WERI-Rb-1 (cell line): Measurements from ENCODE around the gene INTS11.

ENCODE experiments used
- DNase-seq: peaks from one replicate; pipeline ENCODE4 v3.0.0-alpha.2; 2020
- H3K27ac ChIP-seq: fragments of 250-450 bp; sonication (Bioruptor Pico); 2 replicates; pipeline ENCODE4 v1.5.1; 2020; ENCODE audit warnings: mild to moderate bottlenecking, moderate library complexity
- H3K27me3 ChIP-seq: fragments of 250-450 bp; sonication (Bioruptor Pico); 2 replicates; pipeline ENCODE4 v1.5.1; 2021; ENCODE audit warnings: mild to moderate bottlenecking, low read depth, moderate library complexity; ENCODE audit not compliant: insufficient read depth, severe bottlenecking
- H3K36me3 ChIP-seq: fragments of 250-450 bp; sonication (Bioruptor Pico); 2 replicates; pipeline ENCODE4 v1.5.1; 2020; ENCODE audit warnings: mild to moderate bottlenecking, moderate library complexity
- H3K4me3 ChIP-seq: 2 replicates; pipeline ENCODE4 v1.5.1; 2011; ENCODE audit warnings: low read depth, mild to moderate bottlenecking, control low read depth, low read length
- H3K9me3 ChIP-seq: fragments of 250-450 bp; sonication (Bioruptor Pico); 2 replicates; pipeline ENCODE4 v1.5.1; 2021; ENCODE audit warnings: mild to moderate bottlenecking, moderate library complexity; ENCODE audit not compliant: severe bottlenecking
- CTCF ChIP-seq: IDR thresholded peaks from 2 replicates; pipeline ENCODE4 v1.5.1; 2011; ENCODE audit warnings: low read depth, mild to moderate bottlenecking, control low read depth, inconsistent platforms, low read length

INTS11 gene

DNA sequence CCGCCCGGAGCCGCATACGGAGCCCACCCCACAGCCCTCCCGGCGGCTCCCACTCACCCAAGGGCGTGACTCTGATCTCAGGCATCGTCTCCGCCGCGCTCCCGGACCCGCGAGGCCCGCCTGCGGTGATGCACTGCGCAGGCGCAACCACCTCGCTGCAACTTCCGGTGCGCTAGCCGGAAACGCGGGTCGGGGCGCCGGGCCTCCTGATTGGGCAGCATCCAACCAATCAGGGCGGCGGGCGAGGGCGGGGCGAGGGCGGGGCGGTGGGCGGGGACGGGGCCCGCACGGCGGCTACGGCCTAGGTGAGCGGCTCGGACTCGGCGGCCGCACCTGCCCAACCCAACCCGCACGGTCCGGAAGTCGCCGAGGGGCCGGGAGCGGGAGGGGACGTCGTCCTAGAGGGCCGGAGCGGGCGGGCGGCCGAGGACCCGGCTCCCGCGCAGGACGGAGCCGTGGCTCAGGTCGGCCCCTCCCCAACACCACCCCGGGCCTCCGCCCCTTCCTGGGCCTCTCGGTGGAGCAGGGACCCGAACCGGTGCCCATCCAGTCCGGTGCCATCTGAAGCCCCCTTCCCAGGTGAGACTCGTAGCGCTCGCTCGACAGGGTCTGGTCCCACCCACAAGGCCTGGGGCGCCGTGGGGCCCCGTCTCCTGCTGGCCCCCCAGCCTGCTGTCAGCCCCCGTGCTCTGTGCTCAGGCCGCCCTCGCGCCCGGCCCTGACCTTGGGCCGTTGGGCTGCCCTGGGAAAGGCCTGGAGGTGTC, at the start of gene INTS11, which contains the start of gene CPTP:
TSS of gene INTS11 (minus strand) at position 137 of the 764 bp plus-strand sequence. CDS start at position 85, 52 bp downstream.
TSS of gene CPTP (plus strand) at position 279 of the 764 bp plus-strand sequence. CDS start 2,109 bp downstream, outside the sequence.
- Histone ChIP-seq H3K36me3 (peaks cover 40% of the 10 kb centered on the region), H3K9me3 (no peaks in the 10 kb centered on the region), H3K27ac (peak within 1 kb of the TSS; percentile 94), H3K27me3 (no peaks in the 10 kb centered on the region), H3K4me3 (peak within 1 kb of the TSS; percentile 93)
- TF ChIP-seq CTCF, result no peak
- DNase-seq, result peak; percentile 95

DNA sequence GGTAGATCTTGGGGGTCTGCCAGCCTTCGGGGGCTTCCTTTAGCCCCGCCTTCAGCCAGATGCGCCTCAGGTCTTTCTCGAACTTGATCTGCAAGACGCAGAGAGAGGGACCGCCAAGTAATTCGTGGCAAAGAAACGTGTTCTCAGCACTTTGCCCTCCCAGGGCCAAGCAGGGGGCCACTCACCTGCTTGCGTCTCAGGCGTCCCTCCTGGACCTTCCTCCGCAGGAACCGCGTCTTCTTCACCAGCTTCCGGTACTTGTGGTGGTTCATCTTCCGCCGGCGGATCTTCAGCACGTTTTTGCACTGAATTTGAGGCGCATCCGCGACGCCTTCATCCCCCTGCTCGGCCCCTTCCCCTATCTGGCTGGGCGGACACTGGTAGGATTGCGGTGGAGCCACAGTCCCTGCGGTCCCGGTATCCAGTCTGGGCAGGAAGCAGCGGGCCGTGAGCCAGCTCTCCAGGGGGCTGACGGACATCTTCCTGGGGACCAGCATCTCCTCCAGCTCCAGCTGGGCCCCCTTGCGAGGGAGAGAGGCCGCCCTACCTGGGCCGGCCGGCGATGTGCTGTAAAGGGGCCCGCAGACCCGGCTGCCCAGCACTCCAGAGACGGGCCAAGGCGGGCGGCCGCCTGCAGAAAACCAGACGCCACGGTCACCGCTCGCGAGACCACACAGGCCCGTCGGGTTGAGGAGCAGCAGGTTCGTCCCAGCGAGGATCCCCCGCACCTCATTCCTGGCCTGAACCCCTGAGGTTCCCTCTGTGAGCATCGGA, 49.5 kb upstream of the INTS11 start:
- TF ChIP-seq CTCF, result no peak
- H3K27me3 ChIP-seq, result no peaks in the 10 kb centered on the region
- H3K4me3 ChIP-seq, result peak overlapping the region; percentile 93
- no peak for DNase-seq
- H3K27ac ChIP-seq, result peak overlapping the region; percentile 92
- H3K36me3 ChIP-seq, result peaks cover 39% of the 10 kb centered on the region
- no peaks in the 10 kb centered on the region for H3K9me3 ChIP-seq

DNA sequence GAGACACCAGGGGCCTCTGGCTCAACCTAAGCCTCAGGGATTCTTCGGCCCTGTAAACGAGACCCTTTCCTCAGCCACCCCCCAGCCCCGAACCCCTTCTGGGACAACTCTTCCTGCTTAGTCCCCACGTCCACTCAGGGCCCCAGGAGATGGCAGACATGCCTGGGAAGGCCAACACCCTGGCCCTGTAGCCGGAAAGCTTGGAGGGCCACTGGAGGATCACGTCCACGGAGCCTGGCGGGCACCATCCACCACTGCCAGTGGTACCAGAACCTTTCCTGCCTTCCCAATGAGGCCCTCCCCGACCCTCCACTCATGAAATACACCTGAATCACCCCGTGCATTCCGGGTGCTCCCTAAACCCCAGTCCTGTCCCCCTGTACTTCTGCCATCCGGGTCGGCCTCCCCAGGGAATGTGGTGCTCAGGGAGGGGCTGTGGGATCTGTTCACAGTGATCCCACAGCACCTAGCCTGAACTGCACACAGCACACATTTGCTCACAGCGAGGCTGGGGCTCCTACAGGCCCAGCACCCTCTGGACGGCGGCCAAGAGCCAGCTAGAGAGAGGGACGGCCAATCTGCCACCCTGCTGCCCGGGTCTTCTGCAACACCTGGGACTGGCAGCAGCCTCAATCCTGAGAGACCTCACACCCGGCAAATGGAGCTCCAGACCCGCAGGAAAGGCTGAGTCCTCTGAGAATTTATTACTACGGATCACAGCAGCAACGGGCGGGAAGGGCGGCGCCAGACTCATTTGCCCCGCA, 48.8 kb upstream of the INTS11 start:
- no peak overlapping the region for H3K27ac ChIP-seq
- peaks cover 39% of the 10 kb centered on the region for H3K36me3 ChIP-seq
- DNase-seq, result no peak
- H3K4me3 ChIP-seq, result no peak overlapping the region
- no peaks in the 10 kb centered on the region for H3K27me3 ChIP-seq
- TF ChIP-seq CTCF, result no peak
- H3K9me3 ChIP-seq, result no peaks in the 10 kb centered on the region

DNA sequence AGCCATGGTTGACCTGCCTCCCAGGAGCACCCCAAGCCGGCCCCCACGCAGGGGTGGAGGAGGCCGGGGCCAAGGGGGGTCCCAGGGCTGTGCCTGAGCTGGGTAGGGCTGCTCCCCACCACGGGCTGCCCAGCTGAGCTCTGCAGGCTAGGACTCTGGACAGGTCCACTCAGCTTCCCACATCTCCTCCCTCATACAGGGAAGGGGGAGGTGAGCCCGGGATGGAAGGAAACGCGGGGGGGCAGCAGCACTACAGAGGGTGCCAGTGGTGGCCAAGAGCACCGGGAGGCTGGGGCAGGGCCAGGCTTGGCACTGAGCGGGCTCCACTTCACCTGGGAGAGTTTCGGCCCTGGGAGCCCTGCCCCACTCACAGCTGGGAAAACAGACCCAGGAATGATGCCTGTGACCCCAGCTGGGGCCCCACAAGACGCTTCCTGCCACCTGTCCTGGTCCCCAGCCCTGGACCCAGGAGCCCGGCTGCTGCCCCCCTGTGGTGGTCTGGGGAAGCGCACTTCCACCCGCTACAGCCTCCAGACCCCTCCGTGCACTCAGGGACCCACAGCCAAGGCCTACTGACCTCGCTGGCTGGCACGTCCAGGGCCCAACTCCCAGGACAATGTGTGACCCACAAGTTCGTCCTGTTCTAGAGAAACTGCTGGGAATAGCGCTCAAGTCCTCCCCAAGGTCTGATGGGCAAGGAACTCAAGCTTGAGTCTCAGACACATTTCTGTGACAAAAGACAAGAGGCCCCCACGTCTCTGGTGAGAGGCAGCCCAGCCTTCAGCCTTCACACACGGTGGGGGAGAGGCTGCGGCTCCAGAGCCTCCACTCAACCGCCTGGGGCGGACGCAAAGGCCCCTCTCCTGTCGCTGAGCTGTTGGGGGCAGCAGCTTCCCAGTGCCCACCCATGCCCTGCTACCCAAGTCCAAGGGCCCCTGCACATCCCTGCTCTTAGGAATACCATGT, 47.6 kb upstream of the INTS11 start:
- peak; percentile 91 for TF ChIP-seq CTCF
- peak; percentile 83 for DNase-seq
- H3K9me3 ChIP-seq, result peaks cover 4% of the 10 kb centered on the region
- H3K27me3 ChIP-seq, result no peaks in the 10 kb centered on the region
- peak overlapping the region; percentile 48 for H3K27ac ChIP-seq
- no peak overlapping the region for H3K4me3 ChIP-seq
- H3K36me3 ChIP-seq, result peaks cover 39% of the 10 kb centered on the region

DNA sequence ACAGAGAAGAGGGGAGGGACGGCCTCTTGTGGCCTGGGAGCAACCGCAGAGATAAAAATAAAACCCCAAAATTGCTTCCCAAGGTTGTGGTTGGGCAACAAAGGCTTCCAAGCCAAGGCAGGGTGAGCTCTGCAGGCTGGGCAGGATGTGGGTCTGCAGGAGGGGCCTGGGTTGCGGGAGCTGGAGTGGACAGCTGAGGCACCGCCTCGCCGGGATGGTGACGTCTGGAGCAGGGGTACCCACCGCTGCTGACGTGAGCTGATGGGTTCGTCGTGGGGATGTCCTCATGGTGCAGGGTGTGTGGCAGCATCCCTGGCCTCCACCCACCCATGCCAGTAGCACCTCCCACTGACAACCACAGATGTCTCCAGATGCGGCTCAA, 46.9 kb upstream of the INTS11 start:
- TF ChIP-seq CTCF, result no peak
- DNase-seq, result no peak
- H3K36me3 ChIP-seq, result peaks cover 34% of the 10 kb centered on the region

More for the DNA sequence above, 46.9 kb upstream of the INTS11 start:
- Histone ChIP-seq H3K4me3 (no peak overlapping the region), H3K27me3 (no peaks in the 10 kb centered on the region), H3K27ac (peak overlapping the region; percentile 48), H3K9me3 (peaks cover 8% of the 10 kb centered on the region)
